ENCODE data around the gene ADGRD1.

DNA sequence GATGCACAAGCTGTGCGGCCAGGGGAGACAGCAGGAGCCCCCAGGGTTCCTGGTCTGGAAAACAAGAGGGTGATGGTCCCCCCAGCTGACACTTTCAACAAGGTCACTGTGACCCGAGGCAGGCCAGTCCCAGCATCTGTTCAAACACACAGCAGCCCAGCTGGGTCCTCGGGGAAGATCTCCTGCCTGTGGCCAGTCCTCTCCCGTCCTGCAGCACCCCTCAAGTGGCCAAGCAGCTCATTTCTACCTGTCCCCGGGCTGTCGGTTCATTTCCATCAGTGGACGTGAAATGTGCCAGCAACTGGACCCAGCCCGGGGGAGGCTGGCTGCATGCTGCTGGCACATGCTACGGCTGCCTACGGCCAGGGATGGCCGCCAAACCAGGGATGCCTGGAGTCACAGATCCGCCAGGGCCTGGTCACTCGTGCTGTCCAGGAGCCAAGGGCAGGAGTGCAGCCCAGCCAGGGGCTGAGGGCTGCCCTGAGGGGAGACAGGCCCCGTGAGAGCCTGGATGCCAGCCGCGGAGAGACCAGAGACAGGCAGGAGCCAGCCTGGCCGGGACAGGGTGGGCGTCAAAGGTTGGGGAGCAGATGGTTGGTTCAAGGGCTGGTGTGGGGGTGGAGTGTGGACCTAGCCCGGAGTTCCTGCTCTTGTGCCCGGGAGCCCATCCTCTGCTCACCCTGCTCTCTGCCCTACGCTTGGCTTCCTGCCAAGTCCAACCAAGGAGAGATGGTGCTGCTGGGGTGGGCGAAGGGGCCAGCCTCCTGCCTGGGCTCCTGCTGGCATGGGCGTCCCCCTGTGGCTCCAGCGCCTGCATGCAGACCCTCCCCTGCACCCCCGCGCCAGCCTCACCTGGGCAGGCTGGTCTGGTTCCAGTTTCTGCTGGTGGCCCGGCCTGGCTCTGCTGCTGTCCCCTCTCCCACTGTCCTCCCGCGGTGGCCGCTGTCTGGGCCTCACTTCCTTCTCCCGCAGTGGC is 143.8 kb downstream of the ADGRD1 start:
- TF ChIP-seq, protein P1, sequence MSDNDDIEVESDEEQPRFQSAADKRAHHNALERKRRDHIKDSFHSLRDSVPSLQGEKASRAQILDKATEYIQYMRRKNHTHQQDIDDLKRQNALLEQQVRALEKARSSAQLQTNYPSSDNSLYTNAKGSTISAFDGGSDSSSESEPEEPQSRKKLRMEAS (IDR thresholded peaks at IDR 0.05; ENCODE audit: low read depth, low read length) = no peak
- TF ChIP-seq, protein P2, sequence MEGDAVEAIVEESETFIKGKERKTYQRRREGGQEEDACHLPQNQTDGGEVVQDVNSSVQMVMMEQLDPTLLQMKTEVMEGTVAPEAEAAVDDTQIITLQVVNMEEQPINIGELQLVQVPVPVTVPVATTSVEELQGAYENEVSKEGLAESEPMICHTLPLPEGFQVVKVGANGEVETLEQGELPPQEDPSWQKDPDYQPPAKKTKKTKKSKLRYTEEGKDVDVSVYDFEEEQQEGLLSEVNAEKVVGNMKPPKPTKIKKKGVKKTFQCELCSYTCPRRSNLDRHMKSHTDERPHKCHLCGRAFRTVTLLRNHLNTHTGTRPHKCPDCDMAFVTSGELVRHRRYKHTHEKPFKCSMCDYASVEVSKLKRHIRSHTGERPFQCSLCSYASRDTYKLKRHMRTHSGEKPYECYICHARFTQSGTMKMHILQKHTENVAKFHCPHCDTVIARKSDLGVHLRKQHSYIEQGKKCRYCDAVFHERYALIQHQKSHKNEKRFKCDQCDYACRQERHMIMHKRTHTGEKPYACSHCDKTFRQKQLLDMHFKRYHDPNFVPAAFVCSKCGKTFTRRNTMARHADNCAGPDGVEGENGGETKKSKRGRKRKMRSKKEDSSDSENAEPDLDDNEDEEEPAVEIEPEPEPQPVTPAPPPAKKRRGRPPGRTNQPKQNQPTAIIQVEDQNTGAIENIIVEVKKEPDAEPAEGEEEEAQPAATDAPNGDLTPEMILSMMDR (IDR thresholded peaks at IDR 0.05; ENCODE audit: low read depth, low read length) = no peak
- TF ChIP-seq POLR2A (IDR thresholded peaks at IDR 0.05; ENCODE audit: extremely low read depth, insufficient read length) = no peak

All from NB4 (cell line).